CD4-positive, alpha-beta T cell treated with Interleukin-6 at 100 ng/mL for 8 hours (primary cell): ENCODE measurements around the gene CHML.

Source experiments
- DNase-seq: peaks from one replicate; pipeline ENCODE4 v3.0.0-alpha.2; 2020; ENCODE audit warnings: mixed read lengths, low spot score

CHML gene

DNA sequence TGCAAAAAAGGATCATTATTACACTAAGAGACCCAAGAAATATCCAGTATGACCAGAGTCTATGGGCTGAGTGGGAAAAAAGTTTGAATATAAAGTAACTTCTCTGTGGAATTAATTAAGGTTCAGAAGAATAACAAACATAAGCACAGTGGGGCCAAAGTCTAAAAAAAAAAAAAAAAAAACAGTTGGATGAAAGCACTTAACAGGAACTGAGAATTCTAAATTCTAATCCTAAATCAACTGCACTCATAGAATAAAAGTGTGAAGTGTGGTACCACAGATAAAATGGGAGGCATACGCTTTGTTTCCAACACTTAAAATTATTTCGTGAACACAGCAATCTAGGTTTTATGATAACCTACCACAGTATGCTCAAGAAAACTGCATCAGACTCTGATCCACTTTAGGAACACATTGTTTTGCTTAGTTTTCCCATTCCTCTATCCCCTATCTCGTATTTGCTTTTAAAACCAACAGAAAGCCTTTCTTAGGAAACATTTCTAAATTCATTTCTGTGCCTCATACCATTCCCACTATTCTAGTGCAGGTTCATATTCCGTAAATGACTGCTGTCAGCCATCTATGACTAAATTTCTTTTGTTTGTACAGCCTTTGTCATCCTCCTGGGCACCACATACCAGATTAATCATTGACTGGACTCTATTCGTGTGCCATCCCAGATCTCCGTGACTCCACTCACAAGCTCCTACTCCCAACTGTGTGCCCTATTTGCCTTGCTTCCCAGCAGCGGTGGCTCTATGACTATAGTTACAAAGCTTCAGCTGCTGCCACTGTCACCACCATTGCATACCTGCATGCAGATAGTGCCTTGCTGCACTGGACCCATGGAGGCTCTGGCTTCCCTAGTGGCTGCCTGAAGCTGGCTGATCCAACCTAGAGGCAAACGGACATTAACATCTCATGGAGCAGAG, 24.9 kb downstream of the CHML start:
- no peak for DNase-seq

GRCh38 chr1:241614572-241614971, 25.6 kb downstream of the CHML start:
- no peak for DNase-seq

GRCh38 chr1:241614144-241614543, 26.0 kb downstream of the CHML start:
- no peak for DNase-seq

DNA sequence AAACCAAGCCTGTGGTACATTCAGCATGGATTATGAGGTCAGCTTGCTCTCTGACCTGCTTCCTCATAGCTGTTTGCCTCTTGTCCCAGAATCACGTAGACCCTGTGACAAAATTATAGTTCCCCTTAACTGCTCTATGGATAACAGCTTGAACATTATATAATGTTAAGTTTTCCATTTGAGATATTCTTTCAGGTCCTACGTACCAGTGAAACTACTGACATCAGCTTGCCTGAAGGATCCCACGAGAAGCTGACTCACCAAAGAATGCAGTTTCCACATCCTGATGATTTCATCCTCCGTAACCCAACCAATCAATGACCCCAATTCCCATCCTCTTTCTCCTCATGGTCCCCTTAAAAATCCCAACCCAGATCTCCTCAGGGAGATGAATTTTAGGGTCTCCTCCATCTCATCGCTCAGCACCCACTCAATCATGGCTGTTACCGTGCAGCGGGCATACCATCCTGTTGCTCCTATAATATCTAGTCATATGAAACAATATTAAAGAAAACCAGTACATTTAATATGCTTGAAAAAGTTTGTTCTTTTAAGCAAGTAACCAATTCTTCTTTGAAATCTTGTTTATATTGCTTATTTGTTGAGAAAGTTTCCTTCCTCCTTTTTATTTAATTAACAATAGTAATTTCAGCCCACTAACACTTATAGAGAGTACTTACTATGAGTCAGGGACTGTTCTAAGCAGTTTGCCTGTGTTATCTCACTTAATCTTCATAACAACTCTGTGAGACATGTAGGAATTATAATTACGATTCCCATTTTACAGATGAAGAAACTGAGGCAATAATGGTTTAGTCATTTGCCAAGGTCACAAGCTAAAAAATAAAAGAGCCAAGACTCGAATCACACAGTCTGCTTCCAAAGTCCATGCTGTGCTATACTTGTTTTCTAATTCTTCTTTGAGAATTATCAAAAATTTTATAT, 27.4 kb downstream of the CHML start:
- no peak for DNase-seq

- no peak for DNase-seq
Observed at GRCh38 chr1:241611736-241612135, 28.4 kb downstream of the CHML start.

DNA sequence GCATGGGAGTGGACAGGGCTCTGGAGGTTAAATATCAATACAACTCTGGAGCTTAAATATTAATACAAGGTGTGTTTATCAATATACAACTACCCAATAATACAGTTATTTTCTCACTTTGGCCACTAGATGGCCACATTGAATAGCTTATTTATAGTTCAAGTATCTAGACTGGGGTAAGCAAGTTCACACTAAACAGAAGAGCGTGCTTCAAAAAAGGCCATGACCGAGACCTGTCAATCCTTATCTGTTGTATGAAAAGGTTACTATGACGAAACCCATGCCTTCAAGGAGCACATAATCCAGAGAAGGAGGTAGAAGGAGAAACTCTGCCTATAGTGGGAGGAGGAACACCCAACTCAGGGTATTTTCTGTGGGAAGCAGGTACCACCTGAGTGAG, 29.1 kb downstream of the CHML start:
- DNase-seq = peak; percentile 55

DNA sequence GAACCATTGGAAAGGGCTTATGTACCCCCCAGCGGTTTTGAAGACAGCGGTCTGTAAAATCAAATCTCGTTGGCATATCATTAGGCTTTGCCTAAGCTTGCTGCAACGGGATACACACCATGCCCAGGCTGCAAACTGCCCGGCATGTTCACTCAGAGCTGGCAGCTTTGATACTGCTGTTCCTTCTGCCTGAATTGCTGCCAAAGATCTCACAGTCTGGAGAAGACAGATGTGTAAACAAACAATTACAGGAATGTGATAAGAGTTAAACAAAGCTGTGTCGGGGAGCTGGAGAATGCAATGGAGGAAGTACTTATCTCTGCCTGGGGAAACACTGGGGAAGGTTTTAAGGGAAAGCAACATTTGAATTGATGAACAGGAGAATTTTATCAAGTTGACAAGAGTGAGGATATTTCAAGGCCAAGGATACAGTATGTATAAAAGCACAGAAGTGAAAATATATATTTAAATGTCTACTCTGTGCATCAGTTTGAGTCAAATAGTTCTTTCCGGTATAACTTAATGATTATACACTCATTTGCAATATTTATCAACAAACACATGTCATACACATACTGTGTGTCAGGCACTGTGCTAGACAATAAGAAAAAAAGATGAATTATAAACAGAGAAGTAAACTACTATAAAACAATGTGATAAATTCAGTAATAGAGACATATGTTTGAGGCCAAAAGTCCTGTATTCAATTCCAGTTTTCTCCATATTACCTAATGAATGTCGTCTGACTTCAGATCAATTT, 29.9 kb downstream of the CHML start:
- no peak for DNase-seq

DNA sequence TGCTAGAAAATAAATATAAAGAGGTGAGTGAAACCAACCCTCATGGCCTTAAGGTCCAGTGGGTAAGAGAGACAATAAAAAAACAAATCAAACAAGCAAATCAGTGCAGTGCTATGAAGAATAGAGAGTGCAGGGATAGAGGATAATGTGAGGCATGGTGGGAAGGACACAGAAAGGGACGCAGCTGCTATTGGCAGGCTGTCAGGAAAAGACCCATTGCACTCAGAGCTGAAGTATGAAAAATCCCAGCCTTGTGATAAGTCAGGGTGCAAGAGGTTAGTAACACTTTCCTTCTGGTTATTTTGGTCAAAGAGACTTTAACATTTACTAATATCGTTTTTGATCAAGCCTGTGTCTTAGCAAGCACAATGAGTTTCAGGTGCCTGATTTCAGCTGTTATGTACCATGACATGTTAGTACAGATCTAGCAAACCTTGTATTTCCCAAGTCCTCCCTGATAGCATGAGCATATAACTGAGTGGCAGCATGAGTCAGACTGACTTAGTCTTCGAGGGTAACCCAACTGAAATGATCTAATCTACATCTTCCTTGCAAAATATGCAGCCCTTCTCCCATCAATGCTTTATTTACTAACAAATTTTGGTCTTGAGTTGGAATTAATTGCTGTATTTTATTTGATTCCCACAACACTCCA, 31.7 kb downstream of the CHML start:
- no peak for DNase-seq

DNA sequence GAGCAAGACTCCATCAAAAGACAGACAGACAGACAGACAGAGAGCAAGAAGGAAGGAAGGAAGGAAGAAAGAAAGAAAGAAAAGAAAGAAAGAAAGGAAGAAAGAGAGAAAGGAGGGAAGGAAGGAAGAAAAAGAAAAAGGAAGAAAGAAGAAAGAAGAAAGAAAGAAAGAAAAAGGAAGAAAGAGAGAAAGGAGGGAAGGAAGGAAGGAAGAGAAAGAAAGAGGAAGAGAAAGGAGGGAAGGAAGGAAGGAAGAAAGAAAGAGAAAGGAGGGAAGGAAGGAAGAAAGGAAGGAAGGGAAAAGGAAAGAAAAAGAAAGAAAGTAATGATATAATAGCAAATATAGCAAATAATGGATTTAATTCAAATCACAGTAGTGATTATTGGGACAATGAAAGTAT, 32.7 kb downstream of the CHML start:
- DNase-seq = no peak

DNA sequence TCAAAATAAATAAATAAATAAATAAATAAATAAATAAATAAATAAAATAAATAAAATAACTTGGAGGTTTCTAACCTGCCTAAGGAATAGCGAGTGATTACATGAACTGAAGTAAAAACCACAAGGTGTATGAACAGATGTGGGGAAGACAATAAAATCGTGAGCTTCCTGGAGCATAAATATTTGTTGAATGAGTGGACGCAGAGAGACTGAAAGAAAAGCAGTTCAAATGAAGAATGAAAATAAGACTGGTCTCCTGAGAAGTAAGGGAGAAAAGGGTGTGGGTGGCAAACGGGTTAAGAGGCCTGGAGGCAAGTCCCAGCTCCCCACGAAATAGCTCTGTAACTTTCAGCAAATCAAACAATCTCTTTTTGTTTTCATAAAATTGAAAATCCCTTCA, 33.6 kb downstream of the CHML start:
- DNase-seq = no peak

GRCh38 chr1:241605146-241605805, 34.9 kb downstream of the CHML start:
- DNase-seq = no peak

GRCh38 chr1:241603731-241604245, 36.4 kb downstream of the CHML start:
- DNase-seq = no peak

DNA sequence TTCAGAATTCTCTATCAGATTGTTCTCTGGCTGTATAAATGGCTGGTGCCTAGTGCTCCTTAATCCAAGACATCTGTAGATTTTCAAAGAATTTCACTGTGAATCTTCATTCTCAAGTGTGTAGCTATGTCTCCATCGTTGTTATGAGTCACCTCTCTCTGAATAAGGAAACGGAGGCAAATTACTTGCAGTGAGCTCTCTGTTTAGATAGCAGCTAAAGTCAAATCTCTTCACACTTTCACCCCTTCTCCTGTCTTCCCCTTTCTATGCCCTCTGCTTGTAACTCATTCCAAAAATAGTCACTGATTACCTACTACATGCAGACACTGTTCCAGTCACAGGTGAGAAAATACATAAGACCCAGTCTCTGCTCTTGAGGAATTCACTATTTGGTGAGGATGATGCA, 39.7 kb downstream of the CHML start:
- no peak for DNase-seq

- no peak for DNase-seq
Observed at GRCh38 chr1:241598249-241598648, 41.9 kb downstream of the CHML start.

- DNase-seq = no peak
Observed at GRCh38 chr1:241596633-241597032, 43.5 kb downstream of the CHML start.

DNA sequence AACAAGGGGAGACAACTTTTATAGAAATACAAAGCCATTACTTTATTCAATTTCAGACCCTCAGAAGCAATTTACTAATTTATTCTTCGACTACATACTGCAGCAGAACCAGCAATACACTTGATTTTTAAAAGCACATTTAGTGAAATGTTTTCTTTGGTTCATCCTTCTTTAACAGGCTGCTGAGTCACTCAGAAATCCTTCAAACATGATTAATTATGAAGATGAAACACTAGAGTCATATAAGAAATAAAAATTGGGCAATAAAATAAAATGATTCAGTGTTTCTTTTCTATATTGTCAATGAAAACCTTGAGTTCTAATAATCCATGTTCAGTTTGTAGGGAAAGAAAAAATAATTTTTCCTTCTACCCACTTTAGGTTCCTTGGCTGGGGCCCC, 47.0 kb downstream of the CHML start:
- DNase-seq = no peak

- no peak for DNase-seq
Observed at GRCh38 chr1:241592273-241592958, 47.8 kb downstream of the CHML start.

DNA sequence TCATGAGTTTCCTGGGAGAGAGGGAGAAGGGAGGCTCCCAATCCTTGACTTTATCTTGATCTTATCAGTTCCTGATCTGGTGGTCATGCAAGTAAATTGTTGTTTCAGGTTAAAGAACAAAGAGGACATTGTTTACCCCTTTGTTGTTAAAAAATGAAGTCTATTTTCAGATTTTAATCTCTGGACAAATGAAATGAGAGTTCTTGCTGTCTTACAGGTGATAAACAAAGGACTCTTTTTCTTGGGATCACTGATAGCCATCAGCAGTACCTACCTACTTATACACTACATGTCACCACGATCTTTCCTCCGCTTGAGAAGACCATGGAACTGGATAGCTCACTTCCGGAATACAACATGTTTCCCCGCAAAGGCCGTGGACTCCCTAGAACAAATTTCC, 48.4 kb downstream of the CHML start:
- no peak for DNase-seq

- no peak for DNase-seq
Observed at GRCh38 chr1:241591317-241591716, 48.9 kb downstream of the CHML start.

GRCh38 chr1:241590719-241591118, 49.5 kb downstream of the CHML start:
- no peak for DNase-seq
